ENCODE measurements around the gene TGFBI. TPM values are rescaled to one million over a fixed set of nuclear protein-coding genes. Genes with fewer than 3 reads are reported as not detected.

Gene TGFBI
- total and polyA plus RNA-seq, 2 donors (not counting 1 experiment from before 2014, with no cell fraction given), result 398 to 889 TPM

DNA sequence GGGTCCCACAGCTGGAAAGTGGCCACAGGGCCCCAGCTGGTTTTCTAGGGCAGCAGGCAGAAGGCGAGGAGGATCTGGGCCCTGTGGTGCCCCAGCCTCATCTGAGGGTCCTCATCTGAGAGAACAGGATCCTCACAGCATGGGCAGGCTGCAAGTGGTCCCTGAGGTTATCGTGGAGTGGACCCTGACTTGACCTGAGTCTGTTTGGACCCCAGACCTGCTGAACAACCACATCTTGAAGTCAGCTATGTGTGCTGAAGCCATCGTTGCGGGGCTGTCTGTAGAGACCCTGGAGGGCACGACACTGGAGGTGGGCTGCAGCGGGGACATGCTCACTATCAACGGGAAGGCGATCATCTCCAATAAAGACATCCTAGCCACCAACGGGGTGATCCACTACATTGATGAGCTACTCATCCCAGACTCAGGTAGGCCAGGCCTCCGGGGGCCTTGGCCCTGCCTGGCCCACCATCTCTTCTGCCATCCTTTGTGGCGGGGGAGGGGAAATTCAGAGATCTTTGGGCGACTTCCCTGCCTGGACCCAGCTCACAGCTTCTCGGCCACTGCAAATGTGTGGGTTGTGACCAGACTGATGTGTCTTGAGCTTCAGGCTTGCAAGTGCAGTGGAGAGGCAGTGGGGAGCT, 24.0 kb downstream of the TGFBI start:
- no peak overlapping the region for H3K4me2 ChIP-seq (ENCODE audit: extremely low read depth, insufficient read depth, low read length)
- H4K20me1 ChIP-seq (ENCODE audit: control insufficient read depth, extremely low read depth, insufficient read depth, low read length), result no peaks in the 10 kb centered on the region
- DNase-seq (ENCODE audit: low read depth in 2 of 2), result no peak
- no peak overlapping the region for H3K4me3 ChIP-seq (replicated peaks in 1 of 4; ENCODE audit: control extremely low read depth in 1 of 4, insufficient read depth in 1 of 4, low read depth in 3 of 4, low read length in 4 of 4)
- H3K4me1 ChIP-seq (ENCODE audit: control insufficient read depth, extremely low read depth, insufficient read depth, low read length), result peaks cover 41% of the 10 kb centered on the region
- H3K9ac ChIP-seq (ENCODE audit: insufficient read depth, low read length), result no peak overlapping the region
- no peaks in the 10 kb centered on the region for H3K9me3 ChIP-seq (ENCODE audit: control insufficient read depth, insufficient read depth, low read depth, low read length)
- TF ChIP-seq EZH2 (IDR thresholded peaks at IDR 0.05; ENCODE audit: low read length, missing control alignments) (no peak), CTCF (conservative IDR thresholded peaks at IDR 0.05 in 1 of 2, IDR thresholded peaks at IDR 0.05 in 1 of 2; ENCODE audit: low read depth in 1 of 2, low read length in 2 of 2) (no peak)
- H3K79me2 ChIP-seq (ENCODE audit: control insufficient read depth, insufficient read depth, low read length), result no peaks in the 10 kb centered on the region
- H3K36me3 ChIP-seq (ENCODE audit: control insufficient read depth, insufficient read depth, low read length), result peaks cover 14% of the 10 kb centered on the region
- no peak overlapping the region for H2AFZ ChIP-seq (ENCODE audit: low read length)
- no peaks in the 10 kb centered on the region for H3K27me3 ChIP-seq (ENCODE audit: control insufficient read depth, insufficient read depth, low read length)
- peak overlapping the region; percentile 92 for H3K27ac ChIP-seq (ENCODE audit: insufficient read depth, low read length)

DNA sequence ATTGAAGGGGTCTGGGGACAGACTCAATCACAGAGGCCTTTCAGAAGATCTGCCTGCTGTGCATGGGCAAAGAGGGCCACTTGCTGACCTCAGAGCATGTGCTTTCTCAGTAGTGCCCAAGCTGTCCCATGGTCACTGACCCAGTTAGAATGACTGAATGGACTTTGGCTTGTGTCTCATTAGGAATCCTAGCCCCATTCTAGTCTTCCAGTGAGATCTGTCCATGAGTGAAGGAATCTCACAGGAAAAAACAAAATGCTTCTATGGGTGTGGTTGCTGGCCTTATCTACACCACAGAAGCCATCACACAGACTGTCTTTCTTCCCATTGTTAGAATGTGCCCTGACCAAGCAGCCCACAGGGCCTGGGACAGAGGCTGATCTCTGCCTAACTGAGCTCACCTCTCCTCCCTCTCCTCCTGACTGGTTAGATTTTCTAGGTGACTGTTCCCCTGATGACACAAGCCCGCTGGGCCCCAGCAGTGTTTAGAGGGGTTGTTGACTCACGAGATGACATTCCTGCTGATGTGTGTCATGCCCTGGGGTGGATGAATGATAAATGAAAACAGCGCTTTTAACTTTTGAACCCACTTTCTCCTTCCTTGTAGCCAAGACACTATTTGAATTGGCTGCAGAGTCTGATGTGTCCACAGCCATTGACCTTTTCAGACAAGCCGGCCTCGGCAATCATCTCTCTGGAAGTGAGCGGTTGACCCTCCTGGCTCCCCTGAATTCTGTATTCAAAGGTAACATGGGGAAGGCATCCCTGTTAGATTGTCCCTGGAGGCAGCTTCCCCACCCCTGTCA, 24.8 kb downstream of the TGFBI start:
- Histone ChIP-seq H3K9ac (ENCODE audit: insufficient read depth, low read length) (peak overlapping the region; percentile 9), H3K4me1 (ENCODE audit: control insufficient read depth, extremely low read depth, insufficient read depth, low read length) (peaks cover 43% of the 10 kb centered on the region), H4K20me1 (ENCODE audit: control insufficient read depth, extremely low read depth, insufficient read depth, low read length) (no peaks in the 10 kb centered on the region), H3K4me3 (replicated peaks in 1 of 4; ENCODE audit: control extremely low read depth in 1 of 4, insufficient read depth in 1 of 4, low read depth in 3 of 4, low read length in 4 of 4) (no peak overlapping the region), H3K9me3 (ENCODE audit: control insufficient read depth, insufficient read depth, low read depth, low read length) (no peaks in the 10 kb centered on the region), H3K79me2 (ENCODE audit: control insufficient read depth, insufficient read depth, low read length) (no peaks in the 10 kb centered on the region), H3K27ac (ENCODE audit: insufficient read depth, low read length) (peak overlapping the region; percentile 92), H2AFZ (ENCODE audit: low read length) (no peak overlapping the region), H3K27me3 (ENCODE audit: control insufficient read depth, insufficient read depth, low read length) (no peaks in the 10 kb centered on the region), H3K36me3 (ENCODE audit: control insufficient read depth, insufficient read depth, low read length) (peaks cover 14% of the 10 kb centered on the region), H3K4me2 (ENCODE audit: extremely low read depth, insufficient read depth, low read length) (peak overlapping the region; percentile 75)
- DNase-seq (ENCODE audit: low read depth in 2 of 2), result peak; percentile 91 to 98
- TF ChIP-seq CTCF (conservative IDR thresholded peaks at IDR 0.05 in 1 of 2, IDR thresholded peaks at IDR 0.05 in 1 of 2; ENCODE audit: low read depth in 1 of 2, low read length in 2 of 2) (no peak), EZH2 (IDR thresholded peaks at IDR 0.05; ENCODE audit: low read length, missing control alignments) (no peak)

GRCh38 chr5:136054142-136055019, 25.6 kb downstream of the TGFBI start:
- no peak overlapping the region for H2AFZ ChIP-seq (ENCODE audit: low read length)
- peak in 1 of 2 donors; percentile 79 for DNase-seq (ENCODE audit: low read depth in 2 of 2)
- H3K4me1 ChIP-seq (ENCODE audit: control insufficient read depth, extremely low read depth, insufficient read depth, low read length), result peaks cover 47% of the 10 kb centered on the region
- no peak overlapping the region for H3K4me3 ChIP-seq (replicated peaks in 1 of 4; ENCODE audit: control extremely low read depth in 1 of 4, insufficient read depth in 1 of 4, low read depth in 3 of 4, low read length in 4 of 4)
- no peaks in the 10 kb centered on the region for H3K27me3 ChIP-seq (ENCODE audit: control insufficient read depth, insufficient read depth, low read length)
- no peaks in the 10 kb centered on the region for H3K9me3 ChIP-seq (ENCODE audit: control insufficient read depth, insufficient read depth, low read depth, low read length)
- peaks cover 12% of the 10 kb centered on the region for H3K36me3 ChIP-seq (ENCODE audit: control insufficient read depth, insufficient read depth, low read length)
- no peaks in the 10 kb centered on the region for H4K20me1 ChIP-seq (ENCODE audit: control insufficient read depth, extremely low read depth, insufficient read depth, low read length)
- H3K79me2 ChIP-seq (ENCODE audit: control insufficient read depth, insufficient read depth, low read length), result no peaks in the 10 kb centered on the region
- H3K27ac ChIP-seq (ENCODE audit: insufficient read depth, low read length), result peak overlapping the region; percentile 92
- peak overlapping the region; percentile 9 for H3K9ac ChIP-seq (ENCODE audit: insufficient read depth, low read length)
- TF ChIP-seq CTCF (conservative IDR thresholded peaks at IDR 0.05 in 1 of 2, IDR thresholded peaks at IDR 0.05 in 1 of 2; ENCODE audit: low read depth in 1 of 2, low read length in 2 of 2) (no peak), EZH2 (IDR thresholded peaks at IDR 0.05; ENCODE audit: low read length, missing control alignments) (no peak)
- H3K4me2 ChIP-seq (ENCODE audit: extremely low read depth, insufficient read depth, low read length), result peak overlapping the region; percentile 75

Data from fibroblast of lung (primary cell).